Measurements from ENCODE around the gene TRMT10A.

TRMT10A gene

GRCh38 chr4:99563310-99564186, at the start of gene TRMT10A:
TRMT10A (minus strand) TSS chr4:99564039; CDS start chr4:99559338, 4,701 bp downstream.
- peak; percentile 88 to 92 for DNase-seq (ENCODE audit: low read depth in 2 of 2)

- DNase-seq (ENCODE audit: low read depth in 2 of 2), result no peak
These were observed 48.9 kb upstream of the TRMT10A start for GRCh38 chr4:99612704-99613103.

GRCh38 chr4:99612281-99612680, 48.4 kb upstream of the TRMT10A start:
- no peak for DNase-seq (ENCODE audit: low read depth in 2 of 2)

GRCh38 chr4:99610605-99611175, 46.9 kb upstream of the TRMT10A start:
- no peak for DNase-seq (ENCODE audit: low read depth in 2 of 2)

- DNase-seq (ENCODE audit: low read depth in 2 of 2), result no peak
These were observed 44.6 kb upstream of the TRMT10A start for GRCh38 chr4:99608417-99608816.

GRCh38 chr4:99606716-99607115, 42.9 kb upstream of the TRMT10A start:
- no peak for DNase-seq (ENCODE audit: low read depth in 2 of 2)

- DNase-seq (ENCODE audit: low read depth in 2 of 2), result no peak
These were observed 31.0 kb upstream of the TRMT10A start for GRCh38 chr4:99594818-99595217.

- DNase-seq (ENCODE audit: low read depth in 2 of 2), result no peak
These were observed 30.2 kb upstream of the TRMT10A start for GRCh38 chr4:99593781-99594641.

GRCh38 chr4:99591757-99592156, 27.9 kb upstream of the TRMT10A start:
- DNase-seq (ENCODE audit: low read depth in 2 of 2), result no peak

GRCh38 chr4:99587803-99588202, 24.0 kb upstream of the TRMT10A start:
- DNase-seq (ENCODE audit: low read depth in 2 of 2), result no peak

GRCh38 chr4:99587309-99587708, 23.5 kb upstream of the TRMT10A start:
- no peak for DNase-seq (ENCODE audit: low read depth in 2 of 2)

GRCh38 chr4:99586797-99587196, 23.0 kb upstream of the TRMT10A start:
- DNase-seq (ENCODE audit: low read depth in 2 of 2), result no peak

- DNase-seq (ENCODE audit: low read depth in 2 of 2), result no peak
These were observed 22.5 kb upstream of the TRMT10A start for GRCh38 chr4:99586322-99586721.

GRCh38 chr4:99585516-99585915, 21.7 kb upstream of the TRMT10A start:
- no peak for DNase-seq (ENCODE audit: low read depth in 2 of 2)

GRCh38 chr4:99578714-99579113, 14.9 kb upstream of the TRMT10A start:
- no peak for DNase-seq (ENCODE audit: low read depth in 2 of 2)

GRCh38 chr4:99574530-99575324, 10.9 kb upstream of the TRMT10A start, which contains the start of gene MTTP:
MTTP (plus strand) TSS chr4:99574824; CDS start chr4:99574910, 86 bp downstream.
- no peak for DNase-seq (ENCODE audit: low read depth in 2 of 2)

- no peak for DNase-seq (ENCODE audit: low read depth in 2 of 2)
These were observed 10.0 kb upstream of the TRMT10A start for GRCh38 chr4:99573735-99574368.

- DNase-seq (ENCODE audit: low read depth in 2 of 2), result no peak
These were observed 8.8 kb upstream of the TRMT10A start for GRCh38 chr4:99572527-99573240.

GRCh38 chr4:99571883-99572282, 8.0 kb upstream of the TRMT10A start:
- DNase-seq (ENCODE audit: low read depth in 2 of 2), result no peak

- no peak for DNase-seq (ENCODE audit: low read depth in 2 of 2)
These were observed 1.1 kb upstream of the TRMT10A start for GRCh38 chr4:99564921-99565320.

All from stimulated activated CD4-positive, alpha-beta T cell treated with anti-CD3 and anti-CD28 coated beads, Interleukin-1b, Interleukin-23, amount 100 ng/mL, for 4 hours (primary cell).